Thymus (tissue), 11 donors: ENCODE measurements around the gene NOC4L. TPM values are rescaled to one million over a fixed set of nuclear protein-coding genes. Genes with fewer than 3 reads are reported as not detected.

Experiments
- DNase-seq, 9 donors: peaks; one replicate each; pipeline ENCODE4 v3.0.0-alpha.2; 2013; ENCODE audit warnings: low spot score in 9 of 9, low read depth in 6 of 9, missing footprints in 1 of 9
- H3K27ac ChIP-seq, 2 donors: one replicate each; pipeline ENCODE4 v1.5.1; 2013; ENCODE audit warnings: control low read depth in 1 of 2, low read depth in 1 of 2, low read length in 1 of 2, mild to moderate bottlenecking in 1 of 2, moderate library complexity in 1 of 2
- H3K27me3 ChIP-seq, 2 donors: one replicate each; pipeline ENCODE4 v1.5.1; 2013; ENCODE audit warnings: low read length in 1 of 2; ENCODE audit not compliant: control insufficient read depth in 2 of 2, insufficient read depth in 1 of 2
- H3K36me3 ChIP-seq, 2 donors: one replicate each; pipeline ENCODE4 v1.5.1; 2013; ENCODE audit warnings: low read length in 1 of 2, mild to moderate bottlenecking in 1 of 2, moderate library complexity in 1 of 2; ENCODE audit not compliant: control insufficient read depth in 2 of 2, insufficient read depth in 2 of 2
- H3K4me1 ChIP-seq, 2 donors: one replicate each; pipeline ENCODE4 v1.5.1; 2013; ENCODE audit warnings: low read length in 2 of 2; ENCODE audit not compliant: control insufficient read depth in 2 of 2, insufficient read depth in 2 of 2
- H3K4me3 ChIP-seq, 2 donors: one replicate each; pipeline ENCODE4 v1.5.1; 2013; ENCODE audit warnings: low read length in 2 of 2, control low read depth in 1 of 2, mild to moderate bottlenecking in 1 of 2
- H3K9me3 ChIP-seq, 2 donors: one replicate each; pipeline ENCODE4 v1.5.1; 2013; ENCODE audit warnings: low read length in 1 of 2, mild to moderate bottlenecking in 1 of 2; ENCODE audit not compliant: control insufficient read depth in 2 of 2, insufficient read depth in 1 of 2
- WGBS: extraction: QIAGEN DNeasy Blood & Tissue Kit; methylation state at CpG from one replicate; pipeline ENCODE4 v1.1.7; 2013; 5-methylcytosine and 5-hydroxymethylcytosine counted together
- polyA plus RNA-seq: library from polyadenylated mRNA; stranded (reverse); fragments of 200-250 nt; gene quantifications from one replicate; pipeline ENCODE4 v1.2.3, GENCODE V29; 2013
- total RNA-seq: library from RNA; stranded (reverse); fragments of 120-200 nt; gene quantifications from one replicate; pipeline ENCODE4 v1.2.4, GENCODE V29; 2013
- donor health status: healthy.

Gene NOC4L
- total and polyA plus RNA-seq, 2 donors = 9.3 to 41.6 TPM

DNA sequence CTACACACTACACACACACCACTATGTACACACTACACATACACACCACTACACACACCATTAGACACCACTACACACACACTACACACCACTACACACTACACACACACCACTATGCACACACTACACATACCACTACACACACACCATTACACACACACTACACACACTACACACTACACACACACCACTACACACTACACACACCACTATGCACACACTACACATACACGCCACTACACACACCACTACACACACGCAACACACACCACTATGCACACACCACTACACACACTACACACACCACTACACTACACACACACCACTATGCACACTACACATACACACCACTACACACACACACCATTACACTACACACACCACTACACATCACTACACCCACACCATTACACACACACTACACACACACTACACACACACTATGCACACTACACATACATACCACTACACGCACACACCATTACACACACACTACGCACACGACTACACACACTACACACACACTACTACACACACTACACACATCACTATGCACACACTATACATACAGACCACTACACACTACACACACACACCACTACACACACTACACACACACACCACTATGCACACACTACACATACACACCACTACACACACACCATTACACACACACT lies 13.6 kb downstream of the NOC4L start:
- peaks cover 4 to 10% of the 10 kb centered on the region in 2 donors for H3K27me3 ChIP-seq
- peaks cover 0 to 20% of the 10 kb centered on the region in 2 donors for H3K4me1 ChIP-seq
- DNase-seq = no peak
- peaks cover 2 to 6% of the 10 kb centered on the region in 2 donors for H3K9me3 ChIP-seq
- peaks cover 8 to 9% of the 10 kb centered on the region in 2 donors for H3K36me3 ChIP-seq
- H3K4me3 ChIP-seq = no peak overlapping the region
- WGBS = 98% methylated on average over 5 of the region's 5 CpGs
- H3K27ac ChIP-seq = no peak overlapping the region

DNA sequence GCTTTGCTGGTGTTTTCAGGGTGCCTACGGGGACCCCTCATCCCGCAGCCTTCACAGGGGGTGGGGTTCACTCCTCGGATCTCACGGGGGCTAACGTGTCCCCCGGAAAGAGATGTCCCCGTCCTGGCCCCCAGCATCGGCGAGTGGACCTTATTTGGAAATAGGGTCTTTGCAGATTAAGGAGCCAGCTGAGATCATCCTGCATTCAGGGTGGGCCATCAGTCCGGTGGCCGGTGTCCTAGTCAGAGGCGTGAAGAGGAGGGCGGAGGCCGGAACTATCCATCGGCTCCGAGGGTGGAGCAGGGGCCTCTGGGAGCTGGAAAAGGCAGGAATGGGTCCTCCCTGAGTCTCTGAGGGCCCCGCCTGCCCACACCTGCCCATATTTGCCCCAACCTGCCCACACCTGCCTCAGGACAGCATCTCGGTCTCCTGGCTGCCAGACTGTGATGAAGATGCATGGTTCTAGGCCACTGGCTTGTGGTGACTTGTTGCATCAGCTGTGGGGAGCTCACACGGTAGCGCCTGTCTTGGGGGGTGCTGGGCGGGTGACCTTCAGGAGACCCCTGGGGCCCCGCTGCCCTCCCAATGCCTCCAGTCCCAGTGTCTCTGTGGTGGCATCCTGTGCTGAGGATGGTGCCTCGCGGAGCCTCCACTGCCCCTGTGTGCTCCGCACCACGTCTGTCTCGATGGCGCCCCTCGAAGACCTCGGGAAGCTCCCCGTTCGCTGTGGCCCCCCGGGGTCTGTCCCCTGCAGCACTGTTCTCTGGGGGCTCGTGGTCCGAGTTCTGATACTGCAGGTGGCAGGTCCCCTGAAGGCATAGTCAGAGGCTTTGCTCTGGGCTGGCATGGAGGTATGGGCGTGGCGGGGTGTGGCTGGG lies 14.7 kb downstream of the NOC4L start:
- Histone ChIP-seq H3K27me3 (peaks cover 12 to 21% of the 10 kb centered on the region in 2 donors), H3K36me3 (peaks cover 8 to 9% of the 10 kb centered on the region in 2 donors), H3K4me3 (no peak overlapping the region), H3K4me1 (peaks cover 0 to 27% of the 10 kb centered on the region in 2 donors), H3K27ac (no peak overlapping the region), H3K9me3 (peaks cover 2 to 6% of the 10 kb centered on the region in 2 donors)
- DNase-seq = no peak
- 94% methylated on average over 37 of the region's 37 CpGs for WGBS

- H3K4me3 ChIP-seq = no peak overlapping the region
- no peak for DNase-seq
- H3K27me3 ChIP-seq = peaks cover 12 to 23% of the 10 kb centered on the region in 2 donors
- H3K9me3 ChIP-seq = peaks cover 2 to 6% of the 10 kb centered on the region in 2 donors
- peaks cover 0 to 22% of the 10 kb centered on the region in 2 donors for H3K4me1 ChIP-seq
- H3K27ac ChIP-seq = no peak overlapping the region
- WGBS = 92% methylated on average over 14 of the region's 14 CpGs
- peaks cover 8 to 9% of the 10 kb centered on the region in 2 donors for H3K36me3 ChIP-seq
These were observed 15.3 kb downstream of the NOC4L start for GRCh38 chr12:132159555-132160003.

- peaks cover 12 to 23% of the 10 kb centered on the region in 2 donors for H3K27me3 ChIP-seq
- 94% methylated on average over 16 of the region's 16 CpGs for WGBS
- DNase-seq = no peak
- no peak overlapping the region for H3K27ac ChIP-seq
- H3K36me3 ChIP-seq = peaks cover 8 to 9% of the 10 kb centered on the region in 2 donors
- peaks cover 2 to 3% of the 10 kb centered on the region in 2 donors for H3K9me3 ChIP-seq
- H3K4me1 ChIP-seq = peaks cover 0 to 22% of the 10 kb centered on the region in 2 donors
- no peak overlapping the region for H3K4me3 ChIP-seq
These were observed 15.8 kb downstream of the NOC4L start for GRCh38 chr12:132160016-132160415.

DNA sequence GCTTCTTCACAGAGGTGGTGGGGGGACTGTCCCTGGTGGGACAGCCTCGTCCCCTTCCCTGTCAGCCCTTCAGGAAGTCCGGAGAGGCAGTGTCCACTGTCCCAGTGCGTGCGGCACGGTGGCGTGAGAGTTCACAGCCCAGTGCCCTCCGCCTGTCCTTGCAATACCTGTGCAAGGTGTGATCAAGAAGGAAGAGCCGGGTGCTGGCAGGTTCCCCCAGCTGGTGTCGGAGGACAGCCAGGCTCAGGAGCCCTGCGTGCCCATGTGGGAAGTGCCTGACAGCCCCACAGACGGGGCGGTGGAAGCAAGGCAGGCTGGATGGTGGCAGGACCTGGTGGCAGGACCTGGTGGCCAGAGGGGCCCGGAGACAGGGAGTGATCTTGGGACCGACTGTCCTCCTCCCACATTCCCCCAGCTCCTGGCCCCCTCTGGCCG lies 16.4 kb downstream of the NOC4L start:
- Histone ChIP-seq H3K27me3 (peaks cover 12 to 23% of the 10 kb centered on the region in 2 donors), H3K36me3 (peaks cover 8 to 9% of the 10 kb centered on the region in 2 donors), H3K4me3 (no peak overlapping the region), H3K27ac (no peak overlapping the region), H3K9me3 (peaks cover 0 to 2% of the 10 kb centered on the region in 2 donors), H3K4me1 (peaks cover 0 to 22% of the 10 kb centered on the region in 2 donors)
- DNase-seq = no peak
- 96% methylated on average over 15 of the region's 15 CpGs for WGBS

GRCh38 chr12:132161036-132161781 lies 17.0 kb downstream of the NOC4L start:
- 88% methylated on average over 13 of the region's 14 CpGs for WGBS
- Histone ChIP-seq H3K9me3 (peaks cover 0 to 2% of the 10 kb centered on the region in 2 donors), H3K4me3 (no peak overlapping the region), H3K4me1 (peaks cover 0 to 22% of the 10 kb centered on the region in 2 donors), H3K27me3 (peaks cover 12 to 23% of the 10 kb centered on the region in 2 donors), H3K36me3 (peaks cover 8 to 9% of the 10 kb centered on the region in 2 donors), H3K27ac (no peak overlapping the region)
- DNase-seq = no peak

DNA sequence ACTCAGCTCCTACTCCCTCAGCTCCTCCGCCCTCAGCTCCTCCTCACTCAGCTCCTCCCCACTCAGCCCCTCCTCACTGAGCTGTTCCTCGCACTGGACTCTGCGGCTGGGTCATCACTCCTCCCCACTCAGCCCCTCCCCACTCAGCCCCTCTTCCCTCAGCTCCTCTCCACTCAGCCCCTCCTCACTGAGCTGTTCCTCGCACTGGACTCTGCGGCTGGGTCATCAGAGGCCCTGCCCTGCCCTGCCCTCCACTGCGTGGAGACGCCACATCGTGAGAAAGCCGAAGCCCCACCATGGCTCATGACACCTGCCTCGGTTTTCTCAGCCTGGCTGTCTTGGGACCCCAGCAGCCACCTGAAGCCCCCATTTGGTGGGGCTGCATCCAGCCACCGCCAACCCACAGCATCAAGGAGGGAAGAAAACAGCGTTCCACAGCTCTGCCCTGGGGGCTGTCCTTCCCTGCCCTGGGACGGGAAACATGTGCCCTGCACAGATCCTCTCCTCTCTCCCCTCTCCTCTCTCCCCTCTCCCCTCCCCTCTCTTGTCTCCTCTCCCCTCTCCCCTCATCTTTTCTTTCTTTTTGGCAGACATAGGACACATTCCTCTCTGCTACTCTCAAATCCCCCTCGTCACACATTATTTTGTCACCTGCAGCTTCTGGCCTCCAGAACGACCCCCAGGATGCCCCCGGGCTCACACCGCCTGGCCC lies 17.7 kb downstream of the NOC4L start:
- DNase-seq = no peak
- H3K4me1 ChIP-seq = peaks cover 0 to 22% of the 10 kb centered on the region in 2 donors
- WGBS = 66% methylated on average over 17 of the region's 17 CpGs
- peaks cover 3 to 4% of the 10 kb centered on the region in 2 donors for H3K36me3 ChIP-seq
- no peaks in the 10 kb centered on the region for H3K9me3 ChIP-seq
- peaks cover 12 to 23% of the 10 kb centered on the region in 2 donors for H3K27me3 ChIP-seq
- no peak overlapping the region for H3K4me3 ChIP-seq
- H3K27ac ChIP-seq = no peak overlapping the region

DNA sequence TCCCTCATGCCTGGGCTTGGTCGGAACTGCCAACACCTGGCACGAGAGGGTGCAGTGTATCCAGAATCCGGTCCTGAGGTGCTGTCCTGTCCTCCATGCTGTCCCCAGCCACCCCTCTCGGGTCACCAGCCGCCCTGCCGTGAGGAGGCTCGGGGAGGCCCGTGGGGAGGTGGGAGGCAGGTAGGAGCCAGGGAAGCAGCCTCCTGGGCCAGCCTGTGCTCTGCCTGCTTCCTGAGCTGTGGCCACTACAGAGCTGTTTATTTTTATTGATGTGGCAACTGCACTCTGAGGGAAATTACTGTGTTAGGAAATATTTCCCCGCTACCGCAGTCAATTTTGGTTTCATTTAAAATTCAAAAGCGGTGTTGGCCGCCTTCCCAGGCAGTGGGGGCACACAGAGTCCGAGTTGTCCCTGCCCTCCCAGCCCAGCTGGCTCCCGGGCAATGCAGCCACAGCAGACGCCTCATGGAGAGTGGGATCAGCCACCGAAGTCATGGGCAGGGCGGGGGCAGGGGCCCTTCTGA lies 18.3 kb downstream of the NOC4L start:
- peak overlapping the region in 1 of 2 donors; percentile 42 for H3K27ac ChIP-seq

More for the DNA sequence above, 18.3 kb downstream of the NOC4L start:
- WGBS = 17% methylated on average over 17 of the region's 17 CpGs
- Histone ChIP-seq H3K36me3 (peaks cover 0 to 2% of the 10 kb centered on the region in 2 donors), H3K4me3 (no peak overlapping the region), H3K27me3 (peaks cover 12 to 23% of the 10 kb centered on the region in 2 donors), H3K4me1 (peaks cover 0 to 23% of the 10 kb centered on the region in 2 donors), H3K9me3 (no peaks in the 10 kb centered on the region)
- DNase-seq = no peak
